Brain pericyte (primary cell): ENCODE data around the gene METTL9.
"Not testable (repeated sequence)": the region's sequence is repeated elsewhere in the genome, so short reads cannot be mapped to it uniquely, and the experiment has no call there.

Experiments
- DNase-seq: peaks from one replicate; pipeline ENCODE4 v3.0.0-alpha.2; 2012; ENCODE audit warnings: low read depth, low spot score

METTL9 gene

DNA sequence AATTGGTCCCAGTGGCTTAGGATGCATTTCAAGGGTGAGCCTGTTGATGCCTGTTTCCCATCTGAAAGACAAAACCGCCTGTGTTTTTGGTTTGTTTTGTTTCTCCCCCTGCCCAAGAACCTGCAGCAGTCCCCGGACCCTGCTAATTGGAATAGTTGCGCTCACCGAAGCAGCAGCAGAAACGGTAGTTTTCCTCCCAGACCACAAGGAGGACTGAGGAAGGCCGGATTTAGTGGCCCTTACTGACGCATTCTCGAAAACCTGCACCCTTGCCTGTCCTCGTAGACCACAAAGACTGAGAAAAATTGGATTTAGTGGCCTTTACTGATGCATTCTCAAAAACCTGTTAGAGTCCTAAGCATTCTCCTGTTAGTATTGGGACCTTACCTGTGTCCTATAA lies 36.3 kb downstream of the METTL9 start:
- not testable (repeated sequence) for DNase-seq

DNA sequence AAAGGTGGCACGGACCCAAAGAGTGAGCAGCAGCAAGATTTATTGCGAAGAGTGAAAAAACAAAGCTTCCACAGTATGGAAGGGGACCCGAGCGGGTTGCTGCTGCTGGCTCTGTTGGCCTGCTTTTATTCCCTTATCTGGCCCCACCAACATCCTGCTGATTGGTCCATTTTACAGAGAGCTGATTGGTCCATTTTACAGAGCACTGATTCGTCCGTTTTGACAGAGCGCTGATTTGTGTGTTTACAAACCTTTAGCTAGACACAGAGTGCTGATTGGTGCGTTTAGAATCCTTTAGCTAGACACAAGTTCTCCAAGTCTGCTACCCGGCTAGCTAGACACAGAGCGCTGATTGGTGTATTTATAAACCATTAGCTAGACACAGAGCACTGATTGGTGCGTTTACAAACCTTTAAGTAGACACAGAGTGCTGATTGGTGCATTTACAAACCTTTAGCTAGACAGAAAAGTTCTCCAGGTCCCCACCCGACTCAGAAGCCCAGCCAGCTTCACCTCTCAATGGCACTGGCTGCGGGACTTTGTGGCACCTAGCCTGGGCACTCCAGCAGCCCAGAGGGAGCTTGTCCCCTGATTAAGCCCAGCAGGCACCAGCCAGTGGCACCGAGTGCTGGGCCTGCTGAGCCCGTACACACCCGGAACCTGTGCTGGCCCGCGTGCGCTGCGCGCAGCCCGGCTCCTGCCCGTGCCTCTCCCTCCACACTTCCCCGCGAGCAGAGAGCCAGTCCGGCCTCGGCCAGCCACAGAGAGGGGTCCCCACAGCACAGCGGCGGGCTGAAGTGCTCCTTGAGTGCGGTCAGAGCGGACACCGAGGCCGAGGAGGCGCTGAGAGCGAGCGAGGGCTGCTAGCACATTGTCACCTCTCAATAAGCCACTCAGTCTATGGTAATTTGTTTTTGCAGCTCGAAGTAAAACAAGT lies 37.9 kb downstream of the METTL9 start:
- DNase-seq: no peak

DNA sequence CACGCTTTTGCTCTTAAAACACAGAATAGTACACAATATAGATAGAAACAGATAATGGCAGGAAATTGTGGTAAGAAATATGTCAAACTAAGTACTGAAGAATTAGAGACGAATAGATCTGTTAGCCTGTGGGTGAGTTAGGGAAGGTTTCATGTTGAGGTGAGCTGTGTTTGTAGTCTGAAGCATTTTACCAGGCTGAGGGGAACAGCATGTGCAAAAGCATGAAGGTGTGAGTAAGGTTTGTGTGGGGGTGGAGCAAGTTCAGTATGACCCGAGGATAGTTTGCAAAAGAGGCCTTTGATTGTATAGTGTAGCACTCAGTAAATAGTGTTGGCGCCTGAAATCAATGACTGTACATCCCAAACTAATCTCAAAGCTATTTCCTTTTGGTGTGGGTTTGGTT lies 39.2 kb downstream of the METTL9 start:
- DNase-seq: no peak

DNA sequence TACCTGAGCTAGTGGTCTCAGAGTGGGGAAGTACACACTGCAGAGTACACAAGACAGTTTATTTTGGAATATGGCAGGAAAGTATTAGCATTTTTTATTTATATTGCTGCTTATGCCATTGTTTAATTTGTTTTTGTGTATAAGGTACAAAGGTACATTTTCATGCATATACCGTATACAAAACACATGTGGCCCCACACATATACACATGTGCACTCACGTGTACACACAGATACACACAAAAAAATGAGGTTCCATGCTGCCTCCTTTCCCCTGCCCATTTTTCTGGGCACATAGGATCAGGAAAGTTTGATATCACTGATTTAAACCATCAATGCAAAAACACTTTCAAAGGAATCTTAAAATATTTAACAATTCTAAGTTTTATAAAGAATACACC lies 40.1 kb downstream of the METTL9 start:
- no peak for DNase-seq

DNA sequence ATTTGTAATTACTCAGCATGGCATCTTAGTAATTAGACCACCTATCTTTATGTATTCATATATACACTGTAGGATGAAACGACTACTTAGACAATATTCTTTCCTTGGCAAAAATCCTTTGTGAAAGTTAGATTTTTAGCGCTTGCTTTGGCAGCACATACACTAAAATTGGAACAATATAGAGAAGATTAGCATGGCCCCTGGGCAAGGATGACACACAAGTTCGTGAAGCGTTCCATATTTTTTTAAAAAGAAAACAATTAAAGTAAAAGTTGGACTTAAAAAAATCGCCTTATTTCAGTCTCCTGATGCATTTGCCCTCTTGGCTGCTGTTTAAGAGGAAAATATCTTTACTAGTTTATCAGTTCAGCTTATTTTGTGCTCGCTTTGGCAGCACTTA lies 42.5 kb downstream of the METTL9 start:
- no peak for DNase-seq

GRCh38 chr16:21642861-21643260 lies 43.5 kb downstream of the METTL9 start:
- DNase-seq: no peak

DNA sequence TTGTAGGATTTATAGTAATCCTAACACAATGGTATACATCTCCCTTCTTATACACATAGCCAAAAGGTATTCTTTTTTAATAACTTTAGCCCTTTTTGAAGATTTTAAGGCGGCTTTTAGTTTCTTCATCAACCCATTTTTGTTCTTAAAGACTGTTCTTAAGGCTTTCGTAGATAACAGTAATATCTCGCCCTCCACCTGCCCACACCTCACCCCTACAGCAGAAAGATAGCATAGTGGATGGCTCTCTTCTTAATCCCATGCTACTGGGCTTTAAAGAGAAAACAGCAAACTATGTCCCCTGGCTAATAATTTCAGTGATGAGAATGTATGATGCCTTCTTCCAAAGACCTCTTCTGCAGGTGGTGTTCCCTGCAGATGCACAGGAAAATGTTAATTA lies 44.4 kb downstream of the METTL9 start:
- DNase-seq: no peak

- DNase-seq: no peak
Observed at GRCh38 chr16:21644674-21645073, 45.3 kb downstream of the METTL9 start.

DNA sequence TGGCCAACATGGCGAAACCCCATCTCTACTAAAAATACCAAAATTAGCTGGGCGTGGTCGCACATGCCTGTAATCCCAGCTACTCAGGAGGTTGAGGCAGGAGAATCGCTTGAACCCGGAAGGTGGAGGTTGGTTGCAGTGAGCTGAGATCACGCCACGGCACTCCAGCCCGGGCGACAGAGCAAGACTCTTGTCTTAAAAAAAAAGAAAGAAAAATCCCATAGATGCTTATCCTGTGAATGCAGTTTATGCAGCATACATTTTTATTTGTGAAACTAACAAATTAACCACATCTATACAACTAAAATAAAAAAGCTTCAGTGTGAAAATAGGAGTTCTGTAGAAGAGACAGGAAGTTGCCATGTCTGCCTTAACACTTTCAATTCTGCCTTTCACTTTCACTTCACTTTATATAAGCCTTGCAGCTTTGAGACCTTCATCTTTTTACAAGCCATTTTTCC lies 45.9 kb downstream of the METTL9 start:
- no peak for DNase-seq

DNA sequence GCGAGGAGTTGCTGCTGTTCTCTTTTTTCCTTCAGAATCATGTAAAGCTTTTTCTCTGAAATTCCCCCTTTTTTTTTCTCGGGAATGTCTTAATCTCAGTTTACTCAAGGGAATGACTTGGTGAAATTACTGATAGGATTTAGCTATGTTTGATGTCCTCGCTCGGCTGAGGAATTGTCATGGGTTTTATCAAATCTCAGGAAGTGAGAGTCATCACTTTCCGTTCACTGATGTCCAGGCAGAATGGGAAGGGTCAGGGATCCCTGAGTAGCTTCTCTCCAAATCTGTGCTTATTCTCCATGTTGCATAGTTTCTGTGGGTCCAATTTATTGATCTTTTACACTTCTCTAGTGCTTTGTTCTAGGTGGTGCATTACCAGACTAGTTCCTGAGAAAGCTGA lies 46.7 kb downstream of the METTL9 start:
- DNase-seq: no peak

DNA sequence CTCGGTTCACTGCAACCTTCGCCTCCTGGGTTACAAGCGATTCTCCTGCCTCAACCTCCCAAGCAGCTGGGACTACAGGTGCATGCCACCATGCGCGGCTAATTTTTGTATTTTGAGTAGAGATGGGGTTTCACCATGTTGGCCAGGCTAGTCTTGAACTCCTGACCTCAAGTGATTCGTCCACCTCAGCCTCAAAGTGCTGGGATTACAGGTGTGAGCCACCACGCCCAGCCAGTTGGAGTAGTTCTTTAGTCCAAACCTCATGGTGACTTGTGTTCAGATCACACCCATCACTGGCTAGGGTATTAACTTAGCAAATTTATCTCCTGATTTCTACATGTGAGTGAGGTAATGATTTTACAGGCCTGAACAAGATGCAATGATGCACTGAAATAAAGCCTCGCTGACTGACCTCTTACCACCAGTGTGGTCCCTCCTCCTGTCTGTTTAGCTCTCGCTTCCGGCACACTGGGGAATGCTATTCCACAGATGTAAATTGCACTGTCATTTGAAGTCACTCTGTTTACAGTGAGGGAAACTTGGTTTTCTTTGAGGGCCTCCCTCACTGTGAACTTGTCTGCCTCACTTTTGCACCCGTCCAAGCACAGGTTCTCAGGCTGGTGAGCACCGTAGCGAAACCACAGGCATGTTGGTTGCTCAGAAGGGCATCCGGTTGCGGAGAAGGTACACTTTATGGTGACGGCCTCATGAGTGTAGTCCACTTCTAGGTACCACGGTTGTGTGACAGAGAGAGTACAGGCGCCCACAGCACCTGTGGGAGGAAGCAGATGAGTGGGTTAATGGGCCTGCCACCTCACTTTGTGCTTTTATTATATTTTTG lies 47.6 kb downstream of the METTL9 start:
- DNase-seq: no peak

GRCh38 chr16:21647562-21648164 lies 48.3 kb downstream of the METTL9 start:
- no peak for DNase-seq

GRCh38 chr16:21649826-21650406 lies 50.5 kb downstream of the METTL9 start:
- not testable (repeated sequence) for DNase-seq

DNA sequence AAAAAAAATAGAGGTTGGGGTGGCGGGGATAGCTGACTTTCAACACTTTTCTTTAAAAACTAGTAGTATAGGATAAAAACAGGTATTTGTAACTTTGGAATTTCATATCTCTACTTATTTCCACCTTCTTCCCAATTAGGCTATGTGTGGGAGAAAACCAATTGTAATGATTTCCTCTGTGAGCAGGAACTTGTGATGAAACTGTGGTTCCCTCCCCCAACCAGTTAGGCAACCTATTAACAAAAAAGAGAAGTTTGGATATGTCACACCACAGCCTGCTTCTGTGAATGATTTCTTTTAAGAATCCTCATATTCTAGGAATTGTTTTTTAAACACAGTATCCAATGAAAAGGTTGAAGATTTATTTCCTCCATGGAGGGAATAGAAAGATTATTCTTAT lies 51.1 kb downstream of the METTL9 start:
- no peak for DNase-seq

- DNase-seq: no peak
Observed at GRCh38 chr16:21651515-21651914, 52.1 kb downstream of the METTL9 start.

DNA sequence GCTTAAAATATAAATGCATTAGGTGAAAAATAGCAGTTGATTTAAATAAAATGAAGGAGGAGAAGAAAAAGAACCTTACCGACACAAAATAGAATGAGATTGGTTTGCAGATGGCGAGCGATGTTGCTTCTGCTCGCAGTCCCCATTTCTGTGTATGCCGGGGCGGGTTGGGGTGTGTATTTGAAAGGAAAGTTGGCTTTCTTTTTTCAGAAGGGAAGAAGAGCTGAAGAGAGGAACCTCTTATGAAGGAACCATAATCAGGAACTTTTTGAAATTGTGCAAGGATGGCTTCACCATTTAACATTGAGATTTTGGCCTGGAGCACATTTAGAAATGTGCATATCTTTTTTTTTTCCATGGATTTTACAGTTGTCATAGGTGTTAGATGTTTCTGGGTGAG lies 53.1 kb downstream of the METTL9 start, which contains the start of gene IGSF6:
TSS of gene IGSF6 (minus strand) at position 156 of the 400 bp plus-strand sequence. CDS start at position 146, 10 bp downstream.
- no peak for DNase-seq

GRCh38 chr16:21653571-21653970 lies 54.2 kb downstream of the METTL9 start:
- DNase-seq: no peak

- DNase-seq: no peak
Observed at GRCh38 chr16:21654466-21654865, 55.1 kb downstream of the METTL9 start.

GRCh38 chr16:21654881-21655280 lies 55.5 kb downstream of the METTL9 start:
- DNase-seq: no peak

DNA sequence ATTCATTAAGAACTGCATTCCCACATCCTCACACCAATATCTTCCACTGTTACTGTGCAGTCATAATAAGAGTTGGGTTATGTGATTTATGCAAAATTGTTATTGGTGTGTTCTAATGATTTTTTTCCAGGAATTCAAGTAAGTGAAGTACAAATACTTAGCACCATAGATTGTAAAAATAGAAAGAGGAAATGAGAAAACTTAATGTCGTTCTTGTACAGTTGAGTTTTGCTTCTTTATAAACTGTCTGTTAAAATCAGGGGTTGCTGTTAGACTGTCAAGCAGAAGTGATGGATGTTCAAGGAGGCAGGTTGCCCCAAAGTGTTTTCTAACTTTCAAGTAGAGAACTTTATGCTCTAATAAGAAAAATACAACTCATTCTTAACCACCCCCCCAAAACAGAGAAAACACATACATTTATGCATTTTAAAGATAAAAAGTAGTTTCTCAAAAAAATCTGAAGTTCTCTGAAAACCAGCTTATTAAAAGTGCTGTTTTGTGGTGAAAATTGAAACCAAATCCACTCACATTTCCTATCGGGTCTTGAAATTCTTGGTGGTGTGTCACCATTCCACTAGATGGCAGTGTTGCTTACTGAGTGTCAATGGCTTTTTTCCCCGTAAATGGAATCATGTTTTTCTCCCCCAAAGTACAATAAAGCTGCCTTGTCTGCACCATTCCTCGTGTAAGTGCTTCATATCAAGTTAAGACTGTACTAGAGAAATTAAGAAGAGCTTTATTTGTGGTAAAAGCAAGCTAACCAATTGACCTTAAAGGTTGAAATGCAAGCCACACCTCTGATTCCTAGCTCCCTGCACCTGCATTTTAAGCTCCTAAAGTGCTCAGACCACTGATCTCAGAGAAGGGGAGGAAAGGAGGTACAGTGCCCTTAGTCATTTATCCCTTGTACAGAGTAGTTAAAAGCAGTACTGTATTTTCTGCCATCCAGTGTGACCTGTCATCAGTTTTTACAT lies 57.7 kb downstream of the METTL9 start:
- DNase-seq: no peak
